HG03571 (cell line): ENCODE data around the gene GFM2.
"Not testable (repeated sequence)": the region's sequence is repeated elsewhere in the genome, so short reads cannot be mapped to it uniquely, and the experiment has no call there.

Experiments
- ATAC-seq: cut with Tn5 transposase; IDR thresholded peaks from one replicate; pipeline ENCODE4 v1.9.1; 2021; ENCODE audit not compliant: unreplicated experiment

The GFM2 gene, protein sequence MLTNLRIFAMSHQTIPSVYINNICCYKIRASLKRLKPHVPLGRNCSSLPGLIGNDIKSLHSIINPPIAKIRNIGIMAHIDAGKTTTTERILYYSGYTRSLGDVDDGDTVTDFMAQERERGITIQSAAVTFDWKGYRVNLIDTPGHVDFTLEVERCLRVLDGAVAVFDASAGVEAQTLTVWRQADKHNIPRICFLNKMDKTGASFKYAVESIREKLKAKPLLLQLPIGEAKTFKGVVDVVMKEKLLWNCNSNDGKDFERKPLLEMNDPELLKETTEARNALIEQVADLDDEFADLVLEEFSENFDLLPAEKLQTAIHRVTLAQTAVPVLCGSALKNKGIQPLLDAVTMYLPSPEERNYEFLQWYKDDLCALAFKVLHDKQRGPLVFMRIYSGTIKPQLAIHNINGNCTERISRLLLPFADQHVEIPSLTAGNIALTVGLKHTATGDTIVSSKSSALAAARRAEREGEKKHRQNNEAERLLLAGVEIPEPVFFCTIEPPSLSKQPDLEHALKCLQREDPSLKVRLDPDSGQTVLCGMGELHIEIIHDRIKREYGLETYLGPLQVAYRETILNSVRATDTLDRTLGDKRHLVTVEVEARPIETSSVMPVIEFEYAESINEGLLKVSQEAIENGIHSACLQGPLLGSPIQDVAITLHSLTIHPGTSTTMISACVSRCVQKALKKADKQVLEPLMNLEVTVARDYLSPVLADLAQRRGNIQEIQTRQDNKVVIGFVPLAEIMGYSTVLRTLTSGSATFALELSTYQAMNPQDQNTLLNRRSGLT

DNA sequence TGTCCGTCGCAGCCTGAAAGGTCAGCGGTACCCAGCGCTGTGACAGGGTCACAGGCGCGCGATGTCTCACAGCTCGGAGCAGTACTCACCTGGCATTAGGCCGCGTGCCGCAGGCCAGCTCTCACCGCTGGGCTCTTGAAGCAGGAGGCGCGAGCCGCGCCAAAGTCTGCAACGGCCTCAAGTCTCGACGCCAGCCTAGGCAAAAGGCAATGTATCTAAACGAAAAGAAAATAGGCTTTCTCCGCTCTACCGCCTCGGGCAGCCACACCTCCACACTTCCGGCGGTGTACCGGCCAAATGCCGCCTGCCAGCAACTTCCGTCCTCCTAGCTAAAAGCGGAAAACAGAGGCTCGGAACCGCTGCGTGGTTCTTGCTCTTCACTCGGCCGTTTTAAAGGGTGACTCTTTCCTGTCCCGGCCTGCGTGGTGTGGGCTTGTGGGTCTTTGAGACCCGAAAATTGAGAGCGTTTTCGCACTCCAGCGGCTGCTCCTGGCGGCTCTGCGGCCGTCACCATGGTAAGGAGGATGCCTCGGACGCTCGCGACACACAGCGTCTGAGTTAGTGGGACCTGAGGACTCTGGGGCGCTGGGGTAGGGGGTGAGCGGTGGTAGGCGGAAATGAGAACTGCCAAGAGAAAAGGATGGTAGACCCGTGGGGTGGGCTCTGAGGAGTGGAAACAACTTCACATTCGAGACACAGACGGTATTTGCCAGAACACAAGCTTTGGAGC lies at the start of gene GFM2, which contains the start of gene NSA2:
Gene GFM2, minus strand, starts transcription at position 269 of the 730 bp plus-strand sequence. CDS start 3,375 bp downstream, outside the sequence.
Gene NSA2, plus strand, starts transcription at position 401 of the 730 bp plus-strand sequence. Its CDS starts 112 bp downstream, at position 513.
- ATAC-seq, result peak; percentile 83

DNA sequence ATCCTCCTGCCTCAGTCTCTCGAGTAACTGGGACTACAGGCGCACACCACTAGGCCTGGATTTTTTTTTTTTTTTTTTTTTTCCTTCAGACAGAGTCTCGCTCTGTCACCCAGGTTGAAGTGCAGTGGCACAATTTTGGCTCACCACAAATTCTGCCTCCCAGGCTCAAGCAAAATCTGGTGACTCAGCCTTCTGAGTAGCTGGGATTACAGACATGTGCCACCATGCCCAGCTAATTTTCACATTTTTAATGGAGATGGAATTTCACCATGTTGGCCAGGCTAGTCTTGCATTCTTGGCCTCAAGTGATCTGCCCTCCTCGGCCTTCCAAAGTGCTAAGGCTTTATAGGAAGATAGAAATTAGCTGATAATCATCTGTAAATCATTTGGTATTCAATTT lies 44.0 kb upstream of the GFM2 start:
- ATAC-seq, result no peak

DNA sequence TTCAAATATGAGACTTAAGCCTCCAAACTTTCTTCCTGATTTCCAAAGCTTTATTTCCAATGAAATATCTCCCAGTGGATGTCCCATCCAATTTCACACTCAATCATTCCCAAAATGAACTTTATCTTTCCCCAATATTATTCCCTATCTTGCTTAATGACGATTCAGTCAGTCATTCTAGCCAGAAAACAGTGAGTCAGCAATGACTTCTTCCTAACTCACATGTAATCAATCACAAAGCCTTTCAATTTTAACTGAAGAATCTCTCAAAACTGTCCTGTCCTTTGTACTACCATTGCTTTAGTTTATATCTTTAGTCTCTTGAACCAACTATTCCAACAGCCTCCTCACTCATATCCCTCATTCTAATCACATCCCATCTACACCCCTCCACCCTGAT lies 35.0 kb upstream of the GFM2 start:
- no peak for ATAC-seq

DNA sequence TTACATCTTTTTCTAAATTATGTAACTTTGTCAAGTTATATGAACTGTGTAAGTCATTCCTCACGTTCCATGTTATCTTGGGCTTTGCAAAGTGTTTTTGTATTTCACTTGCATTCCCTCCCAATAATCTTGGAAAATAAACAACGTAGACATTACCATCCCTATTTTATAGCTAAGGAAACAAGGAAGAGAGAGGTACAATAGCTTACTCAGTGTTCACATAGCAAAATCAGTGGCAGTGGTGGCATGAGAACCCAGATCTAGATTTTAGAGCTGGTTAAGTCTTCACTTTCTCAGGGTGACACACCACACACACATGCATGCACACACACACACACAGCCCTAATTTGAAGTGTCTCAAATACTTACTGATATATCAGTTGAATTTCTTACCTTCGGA lies 34.3 kb upstream of the GFM2 start:
- ATAC-seq, result no peak

DNA sequence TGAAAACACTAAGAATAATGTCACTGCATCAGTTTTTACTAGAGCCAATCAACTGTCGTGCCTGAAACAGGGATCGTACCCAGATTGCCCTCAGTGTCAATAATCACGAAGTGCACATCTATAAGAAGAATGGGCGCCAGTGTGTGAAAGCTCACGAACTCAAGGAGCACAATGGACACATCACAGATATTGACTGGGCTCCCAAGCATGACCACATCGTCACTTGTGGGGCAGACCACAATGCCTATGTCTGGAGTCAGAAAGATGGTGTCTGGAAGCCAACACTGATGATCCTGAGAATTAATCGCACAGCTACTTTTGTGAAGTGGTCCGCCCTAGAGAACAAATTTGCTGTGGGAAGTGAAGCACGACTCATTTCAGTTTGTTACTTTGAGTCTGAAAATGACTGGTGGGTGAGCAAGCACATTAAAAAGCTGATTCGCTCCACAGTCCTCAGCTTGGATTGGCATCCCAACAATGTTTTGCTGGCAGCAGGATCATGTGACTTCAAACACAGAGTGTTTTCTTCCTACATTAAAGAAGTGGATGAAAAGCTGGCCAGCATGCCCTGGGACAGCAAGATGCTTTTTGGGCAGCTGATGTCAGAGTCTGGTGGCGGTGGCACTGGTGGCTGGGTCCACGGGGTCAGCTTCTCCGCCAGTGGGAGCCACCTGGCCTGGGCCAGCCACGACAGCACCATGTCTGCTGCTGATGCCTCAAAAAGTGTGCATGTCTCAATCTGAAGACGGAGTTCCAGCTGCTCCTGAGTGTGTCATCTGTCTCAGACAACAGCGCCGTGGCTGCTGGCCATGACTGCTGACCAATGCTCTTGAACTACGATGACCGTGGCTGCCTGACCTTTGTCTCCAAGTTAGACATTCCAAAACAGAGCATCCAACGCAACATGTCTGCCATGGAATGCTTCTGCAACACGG lies 32.3 kb upstream of the GFM2 start:
- ATAC-seq, result no peak

DNA sequence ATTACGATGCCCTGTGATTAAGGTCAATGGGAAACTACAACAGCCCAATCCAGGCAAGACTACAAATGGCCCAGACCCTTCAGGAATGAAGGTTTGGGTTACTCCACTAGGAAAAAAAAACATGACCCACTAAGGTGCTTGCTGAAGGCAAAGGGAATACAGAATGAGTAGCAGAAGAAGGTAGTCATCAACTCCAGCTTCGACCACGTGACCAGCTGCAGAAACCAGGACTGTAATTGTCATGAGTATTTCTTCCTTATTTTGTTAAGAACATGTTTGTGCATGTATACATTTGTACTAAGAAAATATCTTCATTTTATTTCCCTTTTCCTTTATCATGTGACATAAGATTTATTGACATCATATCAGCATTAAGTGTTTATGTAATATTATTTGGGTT lies 24.8 kb upstream of the GFM2 start:
- not testable (repeated sequence) for ATAC-seq

DNA sequence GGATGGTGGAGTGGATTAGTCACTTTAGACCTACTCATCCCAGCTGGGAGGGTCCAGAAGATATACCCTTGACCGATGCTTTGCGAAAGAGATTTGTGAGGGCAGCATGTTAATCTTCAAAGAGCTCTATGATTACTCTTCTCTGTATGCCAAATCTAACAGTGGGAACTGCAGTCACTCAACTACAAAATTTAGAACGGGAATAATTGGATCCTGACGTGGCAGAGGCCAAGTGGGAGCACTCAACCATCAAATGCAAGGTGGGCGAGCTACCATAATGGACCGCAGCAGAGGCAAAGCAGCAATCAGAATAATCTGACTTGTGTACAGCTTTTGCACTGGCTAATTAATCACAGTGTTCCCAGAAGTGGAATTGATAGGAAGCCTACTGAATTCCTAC lies 20.5 kb upstream of the GFM2 start:
- ATAC-seq, result no peak

DNA sequence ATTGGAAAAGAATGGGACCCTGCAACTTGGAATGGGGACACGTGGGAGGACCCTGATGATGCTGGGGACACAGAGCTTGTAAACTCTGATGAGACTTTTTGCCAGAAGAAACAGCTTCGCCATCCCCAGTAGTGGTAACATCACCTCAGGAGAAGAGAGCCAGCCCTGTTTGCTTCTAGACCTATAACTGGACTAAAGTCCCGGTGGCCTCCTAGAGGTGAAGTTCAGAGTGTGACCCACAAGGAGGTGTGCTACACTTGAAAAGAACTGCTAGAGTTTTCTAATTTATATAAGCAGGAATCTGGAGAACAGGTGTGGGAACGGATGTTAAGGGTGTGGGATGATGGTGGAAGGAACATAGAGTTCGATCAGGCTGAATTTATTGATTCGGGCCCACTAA lies 19.9 kb upstream of the GFM2 start:
- no peak for ATAC-seq

DNA sequence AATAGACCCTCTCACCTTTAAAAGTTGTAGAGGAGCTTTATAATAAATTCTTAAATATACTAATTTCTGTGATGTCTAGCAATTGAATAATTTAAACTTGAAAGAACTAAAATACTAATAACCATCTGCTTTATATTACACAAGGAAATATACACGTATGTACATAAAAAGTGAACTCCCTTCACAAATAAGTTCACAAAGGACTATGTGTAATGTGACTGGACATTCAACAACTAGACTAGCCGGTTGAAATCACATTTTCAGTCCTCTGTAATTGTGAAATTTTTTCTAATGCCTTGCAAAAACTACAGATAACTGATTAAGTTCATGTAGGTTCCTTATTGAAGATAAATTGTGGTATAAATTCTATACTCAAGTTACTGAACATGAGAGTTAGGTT lies 11.7 kb upstream of the GFM2 start:
- no peak for ATAC-seq

DNA sequence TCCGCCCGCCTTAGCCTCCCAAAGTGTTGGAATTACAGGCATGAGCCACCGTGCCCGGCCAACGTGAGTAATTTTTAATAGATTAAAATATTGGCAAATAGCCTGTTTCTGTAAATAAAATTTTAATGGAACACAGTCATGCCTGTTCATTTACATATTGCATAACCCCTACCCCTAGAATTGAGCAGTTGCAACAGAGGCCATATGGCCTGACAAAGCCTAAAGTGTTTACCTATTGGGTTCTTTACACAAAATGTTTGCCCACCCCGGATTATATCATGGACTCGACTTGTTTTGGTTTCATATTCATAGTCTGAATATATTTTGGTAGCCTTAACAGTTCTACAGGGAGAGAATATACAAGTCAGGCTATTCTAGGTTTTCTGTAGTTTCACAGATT lies 5.4 kb upstream of the GFM2 start:
- no peak for ATAC-seq

DNA sequence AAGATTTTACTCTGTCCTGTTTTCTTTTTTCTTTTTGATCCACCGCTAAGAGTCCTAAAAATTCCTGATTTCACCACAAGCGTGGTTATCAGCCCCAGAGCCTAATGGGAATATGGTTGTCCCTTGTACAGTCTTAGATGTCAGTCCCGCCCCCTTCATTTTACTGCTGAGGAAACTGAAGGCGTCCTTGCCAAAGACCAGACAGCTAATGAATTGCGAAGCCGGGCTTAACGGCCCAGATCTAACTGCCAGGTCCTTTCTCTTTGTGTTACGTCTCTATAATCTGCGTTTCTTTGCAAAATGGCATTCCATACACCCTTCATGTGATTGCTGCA lies 629 bp upstream of the GFM2 start:
- peak; percentile 14 for ATAC-seq

DNA sequence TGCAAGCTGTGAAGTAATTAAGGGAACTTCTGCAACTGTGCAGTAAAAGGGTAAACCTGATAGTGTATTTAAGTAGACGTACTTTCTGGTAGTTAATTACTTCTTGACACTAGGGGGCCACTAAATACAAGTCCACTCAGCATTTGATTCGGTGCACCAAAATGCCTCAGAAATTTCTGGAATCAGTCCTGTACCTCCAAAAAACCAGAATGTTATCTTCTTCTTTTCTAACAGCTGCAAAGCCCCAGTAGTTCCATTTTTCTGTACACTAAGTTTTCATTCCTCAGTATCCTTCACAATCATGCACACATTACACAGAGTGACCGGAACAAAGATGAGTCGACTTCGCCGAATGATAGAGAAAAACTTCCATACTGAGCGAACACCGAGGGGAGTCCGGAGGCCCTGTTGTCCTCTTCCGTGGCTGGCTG lies 484 bp downstream of the GFM2 start:
- peak; percentile 42 for ATAC-seq

DNA sequence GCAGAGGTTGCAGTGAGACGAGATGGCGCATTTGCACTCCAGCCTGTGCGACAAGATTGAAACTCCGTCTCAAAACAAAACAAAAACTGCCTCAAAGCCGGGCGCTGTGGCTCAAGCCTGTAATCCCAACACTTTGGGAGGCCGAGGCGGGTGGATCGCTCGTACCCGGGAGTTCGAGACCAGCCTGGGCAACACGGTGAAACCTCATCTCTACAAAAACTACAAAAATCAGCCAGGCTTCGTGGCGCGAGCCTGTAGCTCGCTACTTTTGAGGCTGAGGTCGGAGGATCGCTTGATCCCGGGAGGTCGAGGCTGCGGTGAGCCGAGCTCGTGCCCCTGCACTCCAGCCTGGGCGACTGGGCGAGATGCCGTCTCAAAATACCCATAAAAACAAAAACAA lies 988 bp downstream of the GFM2 start:
- no peak for ATAC-seq

DNA sequence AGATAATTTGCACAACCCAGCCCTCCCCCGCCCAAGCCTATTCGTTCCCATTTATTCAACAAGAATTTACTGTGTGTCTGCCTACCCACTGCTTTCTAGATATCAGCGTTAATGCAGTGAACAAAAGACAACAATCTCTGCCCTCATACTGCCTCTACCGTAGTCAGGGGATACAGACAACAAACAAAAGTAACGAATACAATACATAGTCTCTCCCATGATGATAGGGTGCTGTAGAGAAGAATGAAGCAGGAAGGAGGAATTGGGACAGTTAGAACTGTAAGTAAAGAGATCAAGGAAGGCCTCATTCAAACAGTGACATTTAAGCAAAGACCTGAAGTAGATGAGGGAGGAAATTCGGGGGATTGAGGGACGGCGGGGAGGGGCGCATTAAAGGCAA lies 1.7 kb downstream of the GFM2 start:
- ATAC-seq, result no peak

DNA sequence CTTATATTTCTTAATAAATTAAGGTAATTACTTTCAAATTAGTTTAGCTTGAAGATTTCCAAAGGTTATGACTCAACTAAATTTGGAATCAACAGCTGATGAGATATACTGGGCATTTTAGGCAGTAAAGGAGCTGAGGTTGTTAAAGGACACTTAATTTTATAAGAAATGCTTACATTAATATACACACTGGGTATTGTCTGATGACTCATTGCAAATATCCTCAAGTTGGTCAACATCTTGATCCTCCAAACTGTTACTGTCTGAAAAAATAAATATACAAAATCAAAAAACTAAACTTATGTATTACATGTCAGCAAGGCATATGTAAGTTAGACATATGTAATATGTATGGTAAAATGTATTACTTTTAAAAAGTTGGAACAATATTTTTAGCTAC lies 3.4 kb downstream of the GFM2 start:
- ATAC-seq, result no peak

DNA sequence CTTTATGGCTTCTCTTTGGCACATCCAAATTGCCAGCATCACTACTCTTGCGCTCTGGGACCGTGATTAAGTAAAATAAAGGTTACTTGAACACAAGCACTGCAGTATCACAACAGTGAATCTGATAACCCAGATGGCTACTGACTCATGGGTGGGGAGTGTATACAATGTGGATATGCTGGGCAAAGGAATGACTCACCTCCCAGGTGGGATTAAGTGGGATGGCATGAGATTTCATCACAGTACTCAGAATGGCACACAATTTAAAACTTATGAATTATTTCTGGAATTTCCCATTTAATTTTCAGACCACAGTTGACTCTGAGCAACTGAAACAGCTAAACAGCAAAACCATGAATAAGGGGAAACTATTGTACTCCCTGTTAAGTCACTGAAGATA lies 4.3 kb downstream of the GFM2 start:
- ATAC-seq, result no peak

DNA sequence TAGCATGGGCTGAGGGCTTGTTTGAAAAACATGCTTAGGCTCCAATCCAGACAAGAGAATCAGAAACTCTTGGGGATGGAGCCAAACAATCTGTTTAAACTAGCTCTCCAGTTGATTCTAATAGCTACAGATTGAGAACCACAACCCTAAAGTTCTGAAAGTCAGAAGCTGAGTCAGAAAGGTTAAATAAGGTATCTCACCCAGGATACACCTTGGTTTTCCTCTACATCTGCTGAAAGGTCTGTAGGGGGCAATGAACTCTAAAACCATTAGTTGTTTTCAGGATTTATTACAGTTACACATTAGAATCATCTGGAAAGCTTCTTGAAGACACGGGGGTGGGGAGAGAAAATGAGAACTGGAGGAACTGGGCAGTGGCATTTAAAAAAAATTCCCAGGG lies 5.7 kb downstream of the GFM2 start:
- ATAC-seq, result no peak

DNA sequence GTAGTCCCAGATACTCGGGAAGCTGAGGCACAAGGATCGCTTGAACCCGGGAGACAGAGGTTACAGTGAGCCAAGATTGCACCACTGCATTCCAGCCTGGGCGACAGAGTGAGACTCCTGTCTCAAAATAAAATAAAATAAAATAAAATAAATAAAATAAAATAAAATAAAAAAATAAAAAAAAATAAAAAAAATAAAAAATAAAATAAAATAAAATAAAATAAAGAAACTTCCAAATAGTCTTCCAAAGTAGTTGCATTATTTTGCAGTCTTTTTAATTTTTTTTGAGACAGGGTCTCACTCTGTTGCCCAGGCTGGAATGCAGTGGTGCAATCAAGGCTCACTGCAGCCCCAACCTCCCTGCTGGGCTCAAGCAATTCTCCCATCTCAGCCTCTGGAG lies 18.2 kb downstream of the GFM2 start:
- ATAC-seq, result not testable (repeated sequence)

DNA sequence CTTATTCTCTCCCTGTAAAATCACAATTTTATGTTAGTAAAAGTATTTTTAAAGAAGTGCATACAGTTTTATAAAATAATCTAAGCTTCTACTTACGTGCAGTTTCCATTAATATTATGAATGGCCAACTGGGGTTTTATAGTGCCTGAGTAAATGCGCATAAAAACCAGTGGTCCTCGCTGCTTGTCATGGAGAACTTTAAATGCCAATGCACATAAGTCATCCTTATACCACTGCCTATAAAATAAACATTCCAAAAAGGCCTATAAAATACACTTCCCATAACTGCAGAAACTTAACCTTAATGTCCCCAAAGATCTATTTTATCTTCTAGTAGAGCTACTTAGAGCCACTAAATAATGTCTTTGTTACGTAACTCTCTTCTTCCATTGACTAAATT lies 28.5 kb downstream of the GFM2 start:
- no peak for ATAC-seq

DNA sequence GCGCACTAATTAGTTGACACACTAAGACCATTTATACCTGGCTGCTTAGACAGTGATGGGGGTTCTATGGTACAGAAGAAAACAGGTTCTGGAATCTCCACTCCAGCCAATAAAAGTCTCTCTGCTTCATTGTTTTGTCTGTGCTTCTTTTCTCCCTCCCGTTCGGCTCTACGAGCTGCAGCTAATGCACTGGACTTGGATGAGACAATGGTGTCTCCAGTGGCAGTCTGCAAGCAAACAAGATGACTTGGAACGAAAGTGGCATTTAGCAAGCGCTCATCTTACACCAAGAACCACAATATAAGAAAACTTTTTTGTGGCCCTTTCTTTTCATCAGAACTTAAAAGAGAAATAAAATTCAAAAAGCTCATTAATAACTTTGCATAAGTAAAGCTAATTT lies 30.2 kb downstream of the GFM2 start:
- ATAC-seq, result no peak

DNA sequence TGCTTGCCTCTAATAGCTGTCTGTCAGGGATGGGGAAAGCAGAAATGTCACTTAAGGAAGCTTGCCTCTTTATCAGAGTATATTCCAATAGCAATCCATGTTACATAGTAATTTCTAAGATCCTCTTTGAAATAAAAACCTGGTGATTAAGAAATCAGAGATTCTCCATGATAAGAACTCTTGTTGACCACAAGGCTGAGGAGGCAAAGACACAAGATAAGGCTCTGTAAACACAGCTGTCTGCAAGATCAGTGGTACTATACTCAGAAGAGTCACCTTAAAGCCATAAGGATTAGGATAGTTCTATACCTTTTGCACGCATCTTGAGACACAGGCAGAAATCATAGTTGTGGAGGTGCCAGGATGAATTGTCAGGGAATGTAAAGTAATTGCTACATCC lies 41.6 kb downstream of the GFM2 start:
- ATAC-seq, result no peak
